ENCODE measurements around the gene LIPI.
"Not testable (repeated sequence)": the region's sequence is repeated elsewhere in the genome, so short reads cannot be mapped to it uniquely, and the experiment has no call there.

Gene LIPI

DNA sequence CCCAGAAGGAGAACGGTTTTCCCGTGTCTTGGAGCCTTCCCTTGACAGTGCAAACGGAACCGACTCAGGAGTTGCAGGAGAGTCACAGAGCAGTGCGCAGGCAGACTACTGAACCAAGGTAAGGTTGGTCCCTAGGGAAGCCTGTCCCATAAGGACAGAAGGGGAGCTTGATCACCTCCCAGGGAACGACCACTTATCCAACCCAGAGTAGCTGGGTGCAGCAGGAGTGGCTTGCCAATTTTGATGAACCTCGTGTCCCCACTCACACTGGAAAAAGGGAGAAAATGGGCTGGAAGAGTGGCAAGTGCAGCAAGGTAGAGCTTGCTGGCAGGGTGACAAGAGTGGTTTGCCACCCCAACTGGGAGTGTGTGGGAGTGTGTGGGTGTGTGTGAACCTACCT, 95.1 kb downstream of the LIPI start:
- DNase-seq: no peak

DNA sequence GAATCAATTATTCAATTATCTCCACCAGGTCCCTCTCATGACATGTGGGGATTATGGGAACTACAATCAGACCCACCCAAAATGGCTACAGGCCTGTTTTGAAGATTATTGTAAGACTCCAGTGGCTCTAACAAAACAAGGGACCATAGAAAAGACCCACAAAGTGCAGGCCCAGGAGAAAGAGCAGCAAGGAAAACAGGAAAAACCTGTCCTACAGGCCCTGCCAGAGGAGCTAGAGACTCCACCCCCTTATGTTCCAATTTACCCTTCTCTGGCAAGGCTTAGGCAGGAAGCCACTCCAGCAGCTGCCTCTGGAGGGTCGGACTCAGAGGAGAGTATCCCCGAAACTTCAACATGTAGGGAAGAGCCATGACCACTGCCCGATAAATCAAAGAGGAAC, 96.5 kb downstream of the LIPI start:
- no peak for DNase-seq

GRCh38 chr21:14104564-14104963, 106.2 kb downstream of the LIPI start:
- not testable (repeated sequence) for DNase-seq

DNA sequence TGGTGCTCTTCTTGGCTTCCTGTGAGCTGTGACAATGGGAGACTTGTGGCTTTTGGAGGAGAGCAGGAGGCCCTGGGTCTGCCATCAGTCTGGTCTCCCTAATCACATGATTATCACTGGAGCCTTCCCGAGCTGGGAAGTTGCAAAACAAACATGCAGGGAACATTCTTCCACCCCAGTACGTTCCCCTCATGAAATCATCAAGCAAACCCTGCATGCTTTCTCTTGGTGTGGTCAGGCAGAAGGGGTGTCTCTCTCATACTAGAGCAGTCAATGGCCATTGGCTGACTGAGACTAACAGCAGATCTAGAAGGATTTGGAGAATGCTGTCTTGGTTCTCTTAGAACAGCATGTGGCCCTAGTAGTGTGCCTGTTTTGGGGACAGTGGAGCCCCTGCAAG, 111.2 kb downstream of the LIPI start:
- DNase-seq: no peak

- DNase-seq: no peak
Observed at GRCh38 chr21:14097881-14098499, 112.8 kb downstream of the LIPI start.

DNA sequence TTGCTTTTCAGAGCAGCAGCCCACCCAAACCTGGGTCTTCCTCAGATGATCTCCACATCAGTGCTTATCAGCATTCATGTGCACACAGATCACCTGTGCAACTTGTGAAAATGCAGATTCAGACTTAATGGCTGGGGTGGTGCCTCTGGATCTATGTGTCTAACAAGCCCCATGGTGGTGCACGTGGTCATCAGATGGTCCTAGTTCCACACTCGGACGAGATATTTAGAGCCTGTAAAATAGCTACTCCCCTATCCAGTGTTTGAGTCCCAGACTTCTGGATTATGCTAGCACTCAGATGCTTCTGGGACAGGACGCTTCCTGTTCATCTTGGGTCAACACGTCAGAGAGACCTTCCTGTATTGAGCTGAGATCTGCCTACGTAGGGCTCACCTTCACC, 114.2 kb downstream of the LIPI start:
- no peak for DNase-seq

DNA sequence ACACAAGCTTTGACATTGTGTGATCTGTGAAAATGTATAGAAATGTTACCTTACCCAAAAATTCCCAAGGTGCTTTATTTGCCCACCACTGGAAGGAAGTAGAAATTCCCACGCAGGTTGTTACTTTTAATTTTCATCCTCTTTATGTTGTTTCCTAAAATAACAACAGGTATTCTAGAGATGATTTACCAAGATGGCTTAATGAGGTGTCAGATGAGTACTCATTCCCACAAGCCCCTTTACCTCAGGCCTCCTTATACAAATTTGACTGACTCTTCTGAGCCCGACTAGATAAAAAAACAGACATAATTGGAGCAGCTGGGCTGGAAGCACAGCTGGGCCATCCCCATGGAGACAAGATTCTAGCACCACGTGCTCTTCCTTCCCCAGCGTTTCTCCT, 114.6 kb downstream of the LIPI start:
- DNase-seq: no peak

GRCh38 chr21:14095056-14095455, 115.7 kb downstream of the LIPI start:
- DNase-seq: no peak

GRCh38 chr21:14092834-14093560, 117.8 kb downstream of the LIPI start:
- no peak for DNase-seq

- not testable (repeated sequence) for DNase-seq
Observed at GRCh38 chr21:14090184-14090583, 120.6 kb downstream of the LIPI start.

DNA sequence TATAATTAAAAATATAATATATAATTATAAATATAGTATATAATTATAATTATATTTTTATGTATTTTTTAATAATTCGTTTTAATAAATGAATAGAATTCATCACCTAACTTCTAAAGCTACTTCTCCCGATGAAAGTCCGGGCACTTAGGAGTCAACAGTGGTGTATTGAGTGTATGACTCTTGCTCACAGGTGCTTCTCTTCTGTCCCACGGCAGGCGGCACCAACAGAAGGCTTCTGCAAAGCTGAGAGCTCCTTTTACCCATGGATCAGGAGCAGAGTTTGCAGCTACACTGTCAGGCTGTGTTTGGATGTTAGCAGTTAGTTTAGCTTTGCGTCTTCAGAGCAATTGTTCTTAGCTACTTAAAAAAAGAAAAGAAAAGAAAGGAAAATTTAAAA, 122.4 kb downstream of the LIPI start:
- DNase-seq: no peak

- DNase-seq: no peak
Observed at GRCh38 chr21:14086553-14086952, 124.2 kb downstream of the LIPI start.

- no peak for DNase-seq
Observed at GRCh38 chr21:14084701-14085100, 126.1 kb downstream of the LIPI start.

- no peak for DNase-seq
Observed at GRCh38 chr21:14084068-14084501, 126.7 kb downstream of the LIPI start.

DNA sequence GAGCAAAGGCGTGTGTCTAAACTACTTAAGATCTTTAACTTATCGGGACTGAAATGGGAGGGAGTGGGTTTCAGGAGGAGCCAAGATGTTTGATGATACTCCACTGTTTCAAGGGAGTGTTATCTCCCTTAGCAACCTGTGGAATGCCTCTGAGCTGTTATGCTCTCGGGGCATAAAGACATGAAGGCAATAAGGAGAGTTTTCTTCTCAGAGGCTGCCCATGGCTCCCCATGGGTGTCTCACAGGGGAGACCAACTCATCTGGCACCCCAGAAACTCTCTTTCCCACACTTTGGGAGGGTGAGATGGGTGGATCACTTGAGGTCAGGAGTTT, 130.0 kb downstream of the LIPI start:
- no peak for DNase-seq

DNA sequence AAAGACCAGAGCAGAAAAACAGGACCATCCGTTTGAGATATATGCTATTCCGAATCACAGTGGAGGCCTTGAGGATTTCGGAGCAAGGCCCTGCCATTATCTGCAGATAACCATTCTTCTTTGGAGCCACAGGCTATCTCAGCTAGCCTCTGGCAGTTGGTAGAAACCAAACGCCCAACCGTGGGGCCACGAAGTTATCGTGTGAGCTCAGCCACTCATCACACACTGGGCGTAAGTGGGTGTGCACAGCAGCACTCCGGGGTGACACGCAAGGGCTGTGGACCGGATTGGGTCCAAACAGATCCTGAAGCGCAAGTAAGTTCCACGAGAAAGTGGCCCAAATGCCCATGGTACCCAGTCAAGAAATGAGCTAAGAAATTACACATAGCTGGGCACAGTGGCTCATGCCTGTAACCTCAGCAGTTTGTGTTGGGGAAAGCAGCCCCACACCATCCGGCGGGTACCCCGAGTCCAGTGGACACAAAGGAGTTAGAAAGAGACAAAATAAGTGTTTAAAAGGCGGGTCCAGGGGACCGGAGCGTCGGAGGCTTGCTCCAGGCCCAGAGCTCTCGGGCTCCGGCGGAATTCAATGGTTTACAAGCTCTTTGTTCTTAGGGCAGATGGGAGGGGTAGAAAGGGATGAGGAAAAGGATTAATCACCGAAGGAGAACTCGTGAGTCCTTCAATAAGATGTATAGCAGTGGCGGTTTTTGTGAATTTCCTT, 130.6 kb downstream of the LIPI start:
- no peak for DNase-seq

DNA sequence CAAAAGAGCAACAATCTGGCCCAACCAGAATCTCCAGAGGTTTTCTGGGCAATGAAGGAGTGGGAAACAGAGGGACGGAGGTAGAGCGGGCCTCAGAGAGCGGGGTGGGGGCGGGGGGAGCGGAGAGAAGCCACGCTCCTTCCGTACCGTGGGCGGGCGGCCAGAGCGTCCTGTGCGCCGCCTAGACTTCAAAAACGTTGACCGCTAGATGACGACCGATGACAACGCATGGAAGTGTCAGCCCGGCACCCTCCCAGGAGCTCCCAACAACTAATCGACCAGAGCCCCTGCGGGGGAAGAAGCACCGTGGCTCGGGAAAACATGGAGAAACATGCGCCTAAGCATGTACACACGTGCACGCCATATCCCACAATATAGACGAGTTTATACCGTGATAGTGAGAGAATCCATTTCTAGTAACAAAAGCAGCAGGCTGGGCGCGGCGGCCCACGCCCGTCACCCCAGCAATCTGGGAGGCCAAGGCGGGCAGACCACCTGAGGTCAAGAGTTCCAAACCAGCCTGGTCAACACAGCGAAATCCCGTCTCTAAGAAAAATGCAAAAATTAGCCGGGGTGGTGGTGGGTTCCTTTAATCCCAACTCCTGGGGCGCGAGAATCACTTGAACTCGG, 131.9 kb downstream of the LIPI start:
- DNase-seq: no peak

DNA sequence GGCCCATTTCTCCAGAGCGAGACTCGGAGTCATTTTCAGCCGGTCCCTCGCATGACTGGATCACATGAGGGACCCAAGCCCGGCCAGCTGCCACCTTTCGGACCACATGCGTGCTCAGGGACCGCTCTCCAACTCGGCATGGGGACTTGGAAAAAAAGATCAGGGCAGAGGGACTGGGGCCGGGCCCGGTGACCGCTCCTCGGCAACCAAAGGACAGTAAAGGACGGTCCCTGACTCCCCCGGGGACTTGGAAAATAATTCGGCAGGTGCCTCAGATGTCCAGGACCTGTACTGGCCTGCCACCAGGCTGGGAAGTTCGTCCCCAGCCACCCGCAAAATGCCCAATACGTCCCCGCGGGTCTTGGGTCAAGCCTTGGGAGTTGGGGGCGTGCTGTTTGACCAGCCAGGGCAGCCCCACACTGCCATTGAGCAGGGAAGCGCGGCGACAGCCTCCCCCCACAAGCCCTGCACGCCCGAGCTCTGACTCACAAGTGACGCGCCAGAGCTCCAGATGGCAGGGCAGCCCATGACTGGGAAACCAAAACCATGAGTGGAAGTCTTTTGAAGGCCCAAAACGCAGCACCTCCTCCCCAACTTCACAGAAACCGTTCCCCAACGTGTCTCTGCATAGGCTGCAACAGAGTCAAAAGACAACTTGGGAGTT, 134.5 kb downstream of the LIPI start:
- no peak for DNase-seq

GRCh38 chr21:14075346-14076142, 135.2 kb downstream of the LIPI start:
- no peak for DNase-seq

GRCh38 chr21:14074177-14074576, 136.6 kb downstream of the LIPI start:
- DNase-seq: no peak

DNA sequence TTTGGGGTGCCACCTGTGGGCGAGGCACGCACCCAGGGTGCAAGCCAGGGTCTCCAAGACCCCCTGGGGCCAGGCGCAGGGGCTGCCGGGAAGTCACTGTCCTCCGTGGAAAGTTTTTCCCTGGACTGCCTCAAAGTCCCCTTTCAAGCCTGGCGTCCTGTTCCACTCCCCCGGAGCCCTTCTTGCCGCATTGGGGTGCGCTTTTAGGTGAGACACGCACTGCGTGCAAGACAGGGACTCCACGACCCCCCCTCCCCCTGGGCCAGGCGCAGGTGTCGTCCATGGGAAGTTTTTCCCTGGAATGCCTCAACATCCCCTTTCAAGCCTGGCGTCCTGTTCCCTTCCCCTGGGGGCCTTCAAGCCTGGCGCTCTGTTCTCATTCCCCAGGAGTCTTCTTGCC, 137.1 kb downstream of the LIPI start:
- DNase-seq: no peak

GRCh38 chr21:14072761-14073535, 137.8 kb downstream of the LIPI start:
- no peak for DNase-seq

All from stimulated activated CD4-positive, alpha-beta T cell treated with anti-CD3 and anti-CD28 coated beads, Interleukin-12 subunit alpha, Interleukin-12 subunit beta, amount 100 ng/mL, for 4 hours (primary cell).